ENCODE results near the gene PSAPL1.

The PSAPL1 gene

GRCh38 chr4:7430368-7430964, 4.3 kb downstream of the PSAPL1 start:
- no peak for DNase-seq

- no peak for DNase-seq
These were observed 5.1 kb downstream of the PSAPL1 start for GRCh38 chr4:7429601-7430078.

GRCh38 chr4:7429069-7429416, 5.7 kb downstream of the PSAPL1 start:
- DNase-seq = no peak

- DNase-seq = no peak
These were observed 6.3 kb downstream of the PSAPL1 start for GRCh38 chr4:7428261-7429068.

GRCh38 chr4:7427831-7428260, 6.9 kb downstream of the PSAPL1 start:
- no peak for DNase-seq

GRCh38 chr4:7427361-7427760, 7.4 kb downstream of the PSAPL1 start:
- DNase-seq = no peak

GRCh38 chr4:7426525-7427171, 8.1 kb downstream of the PSAPL1 start:
- DNase-seq = no peak

- no peak for DNase-seq
These were observed 8.9 kb downstream of the PSAPL1 start for GRCh38 chr4:7425591-7426468.

GRCh38 chr4:7425124-7425523, 9.6 kb downstream of the PSAPL1 start:
- DNase-seq = no peak

- no peak for DNase-seq
These were observed 10.1 kb downstream of the PSAPL1 start for GRCh38 chr4:7424553-7425111.

- DNase-seq = no peak
These were observed 10.8 kb downstream of the PSAPL1 start for GRCh38 chr4:7423801-7424552.

- DNase-seq = no peak
These were observed 11.3 kb downstream of the PSAPL1 start for GRCh38 chr4:7423391-7423790.

GRCh38 chr4:7422898-7423180, 11.9 kb downstream of the PSAPL1 start:
- no peak for DNase-seq

- DNase-seq = no peak
These were observed 12.4 kb downstream of the PSAPL1 start for GRCh38 chr4:7422151-7422897.

- DNase-seq = no peak
These were observed 13.2 kb downstream of the PSAPL1 start for GRCh38 chr4:7421356-7422150.

GRCh38 chr4:7420661-7421040, 14.1 kb downstream of the PSAPL1 start:
- DNase-seq = no peak

GRCh38 chr4:7419961-7420660, 14.6 kb downstream of the PSAPL1 start:
- no peak for DNase-seq

- no peak for DNase-seq
These were observed 16.4 kb downstream of the PSAPL1 start for GRCh38 chr4:7418131-7418943.

- no peak for DNase-seq
These were observed 17.1 kb downstream of the PSAPL1 start for GRCh38 chr4:7417639-7418038.
